Measurements from ENCODE around the gene SORBS2. TPM values are rescaled to one million over a fixed set of nuclear protein-coding genes. Genes with fewer than 3 reads are reported as not detected.

Gene SORBS2
- polyA plus RNA-seq, 1 donor from 2014 or later: 46.0 TPM

DNA sequence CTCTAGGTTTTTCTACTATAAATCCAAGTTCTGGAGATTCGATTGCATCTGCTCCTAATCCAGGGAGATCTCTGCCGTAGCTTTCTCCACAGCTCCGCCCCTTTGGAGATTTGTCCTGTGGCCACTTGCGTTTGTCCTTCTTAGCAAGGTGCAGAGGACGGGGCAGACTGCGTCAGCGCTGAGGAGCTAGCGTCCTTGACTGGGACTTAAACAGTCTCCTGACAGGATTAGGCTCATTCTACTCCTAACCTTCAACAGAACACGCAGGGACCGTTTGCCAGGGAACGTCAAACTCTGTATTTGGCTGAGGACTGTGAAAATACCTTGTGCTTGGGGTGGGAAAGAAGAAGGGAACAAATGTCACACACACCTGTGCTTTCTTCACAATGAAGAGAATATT is 38.6 kb downstream of the SORBS2 start:
- H3K27ac ChIP-seq (ENCODE audit: low read length): no peak overlapping the region
- no peaks in the 10 kb centered on the region for H3K9me3 ChIP-seq (ENCODE audit: low read length)
- no peak overlapping the region for H3K4me2 ChIP-seq (ENCODE audit: low read length)
- H3F3A ChIP-seq (ENCODE audit: insufficient read depth, low read length, poor library complexity, severe bottlenecking): no peaks in the 10 kb centered on the region
- peaks cover 4% of the 10 kb centered on the region for H3K79me2 ChIP-seq (replicated peaks; ENCODE audit: insufficient read depth, low read length)
- no peak overlapping the region for H2AFZ ChIP-seq (ENCODE audit: low read depth, low read length)
- H3K9ac ChIP-seq (ENCODE audit: low read length): no peak overlapping the region
- TF ChIP-seq SMC3 (conservative IDR thresholded peaks at IDR 0.05; ENCODE audit: poor library complexity): no peak
- TF ChIP-seq REST (IDR thresholded peaks at IDR 0.05; ENCODE audit: borderline replicate concordance): no peak
- TF ChIP-seq MXI1 (conservative IDR thresholded peaks at IDR 0.05; ENCODE audit: poor library complexity, severe bottlenecking): no peak
- no peak for TF ChIP-seq EP300 (conservative IDR thresholded peaks at IDR 0.05; ENCODE audit: poor library complexity, severe bottlenecking)
- no peak for TF ChIP-seq RAD21 (conservative IDR thresholded peaks at IDR 0.05)
- TF ChIP-seq POLR2AphosphoS5 (IDR thresholded peaks at IDR 0.05): no peak
- no peak for TF ChIP-seq TAF1 (IDR thresholded peaks at IDR 0.05; ENCODE audit: low read depth)
- TF ChIP-seq CTCF (IDR thresholded peaks at IDR 0.05; ENCODE audit: poor library complexity, severe bottlenecking): no peak
- no peak for TF ChIP-seq EZH2 (IDR thresholded peaks at IDR 0.05; ENCODE audit: borderline replicate concordance, insufficient read depth, low read length, poor library complexity, severe bottlenecking)
- H3K27me3 ChIP-seq (ENCODE audit: insufficient read depth, low read depth, low read length): no peaks in the 10 kb centered on the region
- H3K36me3 ChIP-seq (ENCODE audit: insufficient read depth, low read length): no peaks in the 10 kb centered on the region
- H3K4me3 ChIP-seq (ENCODE audit: low read length): no peak overlapping the region
- no peaks in the 10 kb centered on the region for H3K9me2 ChIP-seq (ENCODE audit: insufficient read depth, low read length)
- no peaks in the 10 kb centered on the region for H4K20me1 ChIP-seq (ENCODE audit: insufficient read depth)

DNA sequence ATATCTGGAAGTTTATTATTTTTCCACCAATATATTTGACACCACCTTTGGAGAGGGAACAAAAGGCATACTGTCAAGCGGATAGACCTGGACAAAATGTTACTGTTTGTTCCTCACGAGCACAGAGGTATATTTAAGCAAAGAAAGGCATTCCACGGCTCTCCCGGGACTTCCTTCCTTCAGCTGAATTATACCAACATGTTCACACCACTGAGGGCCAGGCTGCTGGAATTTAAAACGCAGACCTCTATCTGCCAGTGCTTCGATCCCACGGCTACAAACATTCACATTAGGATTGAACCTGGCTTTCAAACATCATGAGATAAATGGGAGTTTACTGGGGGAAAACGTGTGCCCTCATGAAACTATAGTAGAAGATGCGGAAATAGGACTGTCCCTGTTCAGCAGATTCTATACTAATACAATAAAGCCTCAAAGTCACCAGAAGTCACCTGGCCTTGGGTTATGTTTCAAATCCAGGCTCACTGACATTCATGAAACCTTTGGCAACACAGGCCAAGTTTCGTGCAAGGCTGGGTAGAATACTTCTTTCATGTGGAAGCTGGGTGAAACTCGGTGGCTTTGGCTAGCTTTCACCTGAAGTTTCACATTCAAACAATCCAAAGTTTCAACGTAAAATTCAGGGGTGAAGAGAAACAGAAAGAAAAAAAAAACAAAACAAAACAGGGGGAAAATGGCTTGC is 39.5 kb downstream of the SORBS2 start:
- Histone ChIP-seq H3K4me2 (ENCODE audit: low read length) (no peak overlapping the region), H3K79me2 (replicated peaks; ENCODE audit: insufficient read depth, low read length) (peaks cover 4% of the 10 kb centered on the region), H2AFZ (ENCODE audit: low read depth, low read length) (no peak overlapping the region), H3K4me3 (ENCODE audit: low read length) (no peak overlapping the region), H3K36me3 (ENCODE audit: insufficient read depth, low read length) (no peaks in the 10 kb centered on the region), H3K9ac (ENCODE audit: low read length) (no peak overlapping the region), H4K20me1 (ENCODE audit: insufficient read depth) (no peaks in the 10 kb centered on the region), H3K27ac (ENCODE audit: low read length) (no peak overlapping the region), H3K27me3 (ENCODE audit: insufficient read depth, low read depth, low read length) (no peaks in the 10 kb centered on the region), H3F3A (ENCODE audit: insufficient read depth, low read length, poor library complexity, severe bottlenecking) (no peaks in the 10 kb centered on the region), H3K9me2 (ENCODE audit: insufficient read depth, low read length) (no peaks in the 10 kb centered on the region), H3K9me3 (ENCODE audit: low read length) (no peaks in the 10 kb centered on the region)
- TF ChIP-seq REST (IDR thresholded peaks at IDR 0.05; ENCODE audit: borderline replicate concordance) (no peak), EZH2 (IDR thresholded peaks at IDR 0.05; ENCODE audit: borderline replicate concordance, insufficient read depth, low read length, poor library complexity, severe bottlenecking) (no peak), RAD21 (conservative IDR thresholded peaks at IDR 0.05) (no peak)
